HepG2 (cell line): ENCODE data around the gene TP53TG5.

Source experiments
- CHD2 ChIP-seq: IDR thresholded peaks from 2 replicates; pipeline ENCODE4 v1.6.1; 2011; ENCODE audit warnings: low read depth, low read length, improper control_type of control experiment
- GABPA ChIP-seq, 2 experiments: IDR thresholded peaks; 2 replicates each; pipeline ENCODE4 v1.6.1; 2011 to 2016; ENCODE audit warnings: low read depth in 2 of 2, low read length in 1 of 2, missing biosample characterization in 1 of 2, missing genetic modification characterization in 1 of 2
- GTF2F1 ChIP-seq: fragments of 150-350 bp; IDR thresholded peaks from 2 replicates; pipeline ENCODE4 v1.6.1; 2014; ENCODE audit warnings: low read length
- HCFC1 ChIP-seq: fragments of 150-350 bp; IDR thresholded peaks from 2 replicates; pipeline ENCODE4 v1.6.1; 2014; ENCODE audit warnings: low read depth, low read length
- MED1 ChIP-seq: sonication (generic); formaldehyde crosslinking; IDR thresholded peaks from 2 replicates; pipeline ENCODE4 v1.4.0; 2020; ENCODE audit warnings: missing genetic modification reagents
- MIXL1 ChIP-seq: IDR thresholded peaks from 2 replicates; pipeline ENCODE4 v1.6.1; 2016
- RAD21 ChIP-seq: fragments of 450-650 bp; formaldehyde crosslinking; IDR thresholded peaks from 2 replicates; pipeline ENCODE4 v1.5.0; 2020; ENCODE audit warnings: mild to moderate bottlenecking
- ZKSCAN1 ChIP-seq: fragments of 150-350 bp; IDR thresholded peaks from 2 replicates; pipeline ENCODE4 v1.6.1; 2014; ENCODE audit warnings: low read length
- TF ChIP-seq, protein P1 (sequence below): sonication (generic); formaldehyde crosslinking; IDR thresholded peaks from 2 replicates; pipeline ENCODE4 v1.5.0; 2020; ENCODE audit warnings: mild to moderate bottlenecking, missing genetic modification reagents, moderate library complexity

DNA sequence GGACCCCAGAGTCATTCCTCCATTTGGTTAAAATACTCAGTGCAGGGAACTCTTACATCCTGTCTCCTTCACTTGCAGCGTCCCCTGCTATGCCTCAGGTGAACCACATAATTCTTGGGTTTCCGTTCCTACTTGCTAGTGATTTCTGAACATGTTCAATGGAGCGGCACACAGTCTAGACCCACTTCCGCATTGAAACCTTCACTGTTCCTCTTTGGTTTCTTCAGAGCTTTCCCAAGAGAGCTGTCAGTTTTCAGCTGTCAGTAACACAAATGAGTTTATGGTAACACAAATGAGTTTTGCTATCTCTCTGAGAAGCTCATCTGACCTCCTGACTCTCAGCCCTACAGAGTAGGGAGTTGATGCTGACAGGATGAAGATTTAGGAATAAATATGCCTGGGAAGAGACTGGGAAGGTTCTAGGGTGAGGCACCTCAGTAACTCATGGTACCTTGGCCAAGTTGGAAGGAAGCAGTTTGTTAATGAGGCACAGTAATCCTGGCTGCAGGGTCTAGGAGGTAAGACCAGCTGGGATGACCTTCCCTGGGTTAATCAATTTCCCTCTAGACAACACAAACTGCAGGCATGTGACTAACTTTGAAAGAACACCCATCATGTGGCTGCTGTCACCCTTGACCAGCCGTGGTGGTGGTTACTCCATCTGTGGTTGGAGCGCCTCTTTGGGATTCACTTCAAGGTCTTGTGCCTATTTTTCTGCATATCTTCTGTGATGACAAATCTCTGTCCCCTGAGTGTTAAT lies 9.7 kb downstream of the TP53TG5 start:
- no peak for TF ChIP-seq HCFC1
- no peak for TF ChIP-seq GABPA (IDR thresholded peaks at IDR 0.05; ENCODE audit: low read depth, low read length)
- no peak for TF ChIP-seq GABPA (CRISPR knock-in tag; IDR thresholded peaks at IDR 0.05; ENCODE audit: low read depth)
- TF ChIP-seq, protein P1, sequence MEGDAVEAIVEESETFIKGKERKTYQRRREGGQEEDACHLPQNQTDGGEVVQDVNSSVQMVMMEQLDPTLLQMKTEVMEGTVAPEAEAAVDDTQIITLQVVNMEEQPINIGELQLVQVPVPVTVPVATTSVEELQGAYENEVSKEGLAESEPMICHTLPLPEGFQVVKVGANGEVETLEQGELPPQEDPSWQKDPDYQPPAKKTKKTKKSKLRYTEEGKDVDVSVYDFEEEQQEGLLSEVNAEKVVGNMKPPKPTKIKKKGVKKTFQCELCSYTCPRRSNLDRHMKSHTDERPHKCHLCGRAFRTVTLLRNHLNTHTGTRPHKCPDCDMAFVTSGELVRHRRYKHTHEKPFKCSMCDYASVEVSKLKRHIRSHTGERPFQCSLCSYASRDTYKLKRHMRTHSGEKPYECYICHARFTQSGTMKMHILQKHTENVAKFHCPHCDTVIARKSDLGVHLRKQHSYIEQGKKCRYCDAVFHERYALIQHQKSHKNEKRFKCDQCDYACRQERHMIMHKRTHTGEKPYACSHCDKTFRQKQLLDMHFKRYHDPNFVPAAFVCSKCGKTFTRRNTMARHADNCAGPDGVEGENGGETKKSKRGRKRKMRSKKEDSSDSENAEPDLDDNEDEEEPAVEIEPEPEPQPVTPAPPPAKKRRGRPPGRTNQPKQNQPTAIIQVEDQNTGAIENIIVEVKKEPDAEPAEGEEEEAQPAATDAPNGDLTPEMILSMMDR (CRISPR knock-in tag): no peak
- no peak for TF ChIP-seq MIXL1 (CRISPR knock-in tag)
- TF ChIP-seq ZKSCAN1: no peak
- TF ChIP-seq RAD21 (CRISPR knock-in tag): no peak
- TF ChIP-seq GTF2F1: no peak
- no peak for TF ChIP-seq CHD2
- TF ChIP-seq MED1 (CRISPR knock-in tag): no peak
